GM19239 (cell line): ENCODE results near the gene TPM4.
A peak's percentile ranks its signal among the peaks of the same experiment; 100 is the strongest.
"Not testable (repeated sequence)": the region's sequence is repeated elsewhere in the genome, so short reads cannot be mapped to it uniquely, and the experiment has no call there.

ENCODE experiments used
- DNase-seq: peaks from one replicate; pipeline ENCODE4 v3.0.0; 2011; ENCODE audit warnings: low spot score; ENCODE audit not compliant: insufficient read length
- FAIRE-seq: peaks from 2 replicates; lab custom pipeline; 2011; peaks lifted over from hg19 to GRCh38; lab: Jason Lieb, UNC

The TPM4 gene

GRCh38 chr19:16076154-16076957 is at the start of gene TPM4:
Gene TPM4 (plus strand): TSS chr19:16076495. CDS start chr19:16076566, 71 bp downstream.
- FAIRE-seq = peak; percentile 80
- DNase-seq = peak; percentile 66

- DNase-seq (no peak), FAIRE-seq (no peak)
Observed at GRCh38 chr19:16026756-16027155, 49.5 kb upstream of the TPM4 start.

- no peak for FAIRE-seq
- DNase-seq = no peak
Observed at GRCh38 chr19:16027528-16027927, 48.8 kb upstream of the TPM4 start.

GRCh38 chr19:16030155-16030554 is 46.1 kb upstream of the TPM4 start:
- not testable (repeated sequence) for FAIRE-seq, DNase-seq

- FAIRE-seq = no peak
- no peak for DNase-seq
Observed at GRCh38 chr19:16030964-16031871, 45.1 kb upstream of the TPM4 start.

GRCh38 chr19:16031872-16032200 is 44.5 kb upstream of the TPM4 start:
- FAIRE-seq (no peak), DNase-seq (no peak)

GRCh38 chr19:16032509-16033135 is 43.7 kb upstream of the TPM4 start:
- FAIRE-seq (no peak), DNase-seq (no peak)

GRCh38 chr19:16033136-16033530 is 43.2 kb upstream of the TPM4 start:
- DNase-seq (no peak), FAIRE-seq (no peak)

GRCh38 chr19:16033721-16034120 is 42.6 kb upstream of the TPM4 start:
- FAIRE-seq = no peak
- DNase-seq = no peak

GRCh38 chr19:16034180-16034579 is 42.1 kb upstream of the TPM4 start:
- FAIRE-seq (no peak), DNase-seq (no peak)

GRCh38 chr19:16034958-16035560 is 41.2 kb upstream of the TPM4 start:
- no peak for FAIRE-seq

GRCh38 chr19:16035601-16036297 is 40.5 kb upstream of the TPM4 start:
- DNase-seq = no peak
- no peak for FAIRE-seq

More at GRCh38 chr19:16034958-16035560, 41.2 kb upstream of the TPM4 start:
- no peak for DNase-seq

- FAIRE-seq (no peak), DNase-seq (no peak)
Observed at GRCh38 chr19:16036397-16036925, 39.8 kb upstream of the TPM4 start.

GRCh38 chr19:16036941-16037340 is 39.4 kb upstream of the TPM4 start:
- DNase-seq (no peak), FAIRE-seq (no peak)

- DNase-seq (no peak), FAIRE-seq (no peak)
Observed at GRCh38 chr19:16037424-16038195, 38.7 kb upstream of the TPM4 start.

- no peak for FAIRE-seq
- no peak for DNase-seq
Observed at GRCh38 chr19:16038196-16038695, 38.0 kb upstream of the TPM4 start.

- no peak for FAIRE-seq
- DNase-seq = no peak
Observed at GRCh38 chr19:16039081-16039480, 37.2 kb upstream of the TPM4 start.

- DNase-seq = no peak
- no peak for FAIRE-seq
Observed at GRCh38 chr19:16039545-16039944, 36.8 kb upstream of the TPM4 start.

GRCh38 chr19:16040642-16041041 is 35.7 kb upstream of the TPM4 start:
- FAIRE-seq = no peak
- DNase-seq = no peak
